CD14-positive monocyte (primary cell): ENCODE data around the gene RNF181. TPM values are rescaled to one million over a fixed set of nuclear protein-coding genes. Genes with fewer than 3 reads are reported as not detected.

Source experiments
- DNase-seq, 3 donors: peaks; one replicate each; pipeline ENCODE4 v3.0.0-alpha.2; 2011 to 2022
- H2AFZ ChIP-seq: 2 replicates; pipeline ENCODE4 v1.6.0; 2012; ENCODE audit warnings: mild to moderate bottlenecking, low read depth, low read length, inconsistent platforms; ENCODE audit not compliant: insufficient read depth, poor library complexity, severe bottlenecking
- H3K27ac ChIP-seq, 2 donors: 1 replicate in 1 of 2; 2 replicates in 1 of 2; pipeline ENCODE4 v1.5.1; 2012 to 2013; ENCODE audit warnings: low read length in 2 of 2, control low read depth in 1 of 2, inconsistent platforms in 1 of 2, low read depth in 1 of 2, mild to moderate bottlenecking in 1 of 2
- H3K27me3 ChIP-seq, 2 donors: one replicate each; pipeline versions ENCODE4 v1.6.0 to v1.6.1; 2011 to 2013; ENCODE audit warnings: low read length in 2 of 2; ENCODE audit not compliant: control insufficient read depth in 2 of 2, insufficient read depth in 2 of 2
- H3K36me3 ChIP-seq, 2 donors: replicated peaks in 1 of 2; 1 replicate in 1 of 2; 2 replicates in 1 of 2; pipeline versions ENCODE4 v1.5.1 to v1.6.1; 2012 to 2013; ENCODE audit warnings: low read length in 2 of 2, control low read depth in 1 of 2, inconsistent platforms in 1 of 2, mild to moderate bottlenecking in 1 of 2; ENCODE audit not compliant: insufficient read depth in 2 of 2, control insufficient read depth in 1 of 2
- H3K4me1 ChIP-seq, 2 donors: 1 replicate in 1 of 2; 2 replicates in 1 of 2; pipeline versions ENCODE4 v1.5.1 to v1.6.1; 2012 to 2013; ENCODE audit warnings: low read length in 2 of 2, control low read depth in 1 of 2, inconsistent platforms in 1 of 2, mild to moderate bottlenecking in 1 of 2, moderate library complexity in 1 of 2; ENCODE audit not compliant: insufficient read depth in 2 of 2, control insufficient read depth in 1 of 2
- H3K4me2 ChIP-seq: replicated peaks from 2 replicates; pipeline ENCODE3; 2012; ENCODE audit warnings: low read length, moderate library complexity, mild to moderate bottlenecking; ENCODE audit not compliant: poor library complexity, severe bottlenecking; ENCODE audit errors: extremely low read depth
- H3K4me3 ChIP-seq, 3 experiments: fragments of 200-600 bp in 1 of 3; sonication (generic) in 1 of 3; replicated peaks in 1 of 3; 1 replicate in 2 of 3; 2 replicates in 1 of 3; pipeline ENCODE4 v1.5.1; 2011 to 2013; ENCODE audit warnings: low read length in 3 of 3, mild to moderate bottlenecking in 3 of 3, control low read depth in 2 of 3, low read depth in 2 of 3, inconsistent platforms in 1 of 3, moderate library complexity in 1 of 3
- H3K79me2 ChIP-seq: 2 replicates; pipeline ENCODE4 v1.6.0; 2012; ENCODE audit warnings: mild to moderate bottlenecking, control low read depth, inconsistent platforms, low read length, moderate library complexity; ENCODE audit not compliant: insufficient read depth
- H3K9ac ChIP-seq: 2 replicates; pipeline ENCODE4 v1.6.0; 2017; ENCODE audit warnings: low read length, mild to moderate bottlenecking; ENCODE audit not compliant: insufficient read depth, poor library complexity, severe bottlenecking
- H3K9me3 ChIP-seq, 2 donors: replicated peaks in 1 of 2; 1 replicate in 1 of 2; 2 replicates in 1 of 2; pipeline versions ENCODE4 v1.5.1 to v1.6.1; 2012 to 2013; ENCODE audit warnings: low read length in 2 of 2, control low read depth in 1 of 2; ENCODE audit not compliant: control insufficient read depth in 1 of 2, insufficient read depth in 1 of 2
- H4K20me1 ChIP-seq: 2 replicates; pipeline ENCODE4 v1.6.0; 2012; ENCODE audit warnings: mild to moderate bottlenecking, low read length, control low read depth, moderate library complexity; ENCODE audit not compliant: insufficient read depth
- H3K27ac Mint-ChIP-seq, 7 donors: one replicate each; pipeline ENCODE4 v1.8.0; 2020; ENCODE audit warnings: mild to moderate bottlenecking in 7 of 7, mixed read lengths in 7 of 7, moderate library complexity in 6 of 7, inconsistent platforms in 2 of 7
- H3K27me3 Mint-ChIP-seq, 3 donors: one replicate each; pipeline ENCODE4 v1.8.0; 2021 to 2022; ENCODE audit warnings: low read depth in 3 of 3, mild to moderate bottlenecking in 3 of 3, mixed read lengths in 3 of 3, moderate library complexity in 3 of 3, inconsistent platforms in 1 of 3
- H3K36me3 Mint-ChIP-seq, 2 donors: one replicate each; pipeline ENCODE4 v1.8.0; 2020; ENCODE audit warnings: mixed read lengths in 2 of 2, inconsistent platforms in 1 of 2, mild to moderate bottlenecking in 1 of 2
- H3K4me1 Mint-ChIP-seq: one replicate; pipeline ENCODE4 v1.8.0; 2020; ENCODE audit warnings: mild to moderate bottlenecking, mixed read lengths
- H3K4me3 Mint-ChIP-seq, 2 donors: one replicate each; pipeline ENCODE4 v1.8.0; 2020; ENCODE audit warnings: mild to moderate bottlenecking in 2 of 2, mixed read lengths in 2 of 2, moderate library complexity in 1 of 2
- H3K9me3 Mint-ChIP-seq, 7 donors: one replicate each; pipeline ENCODE4 v1.8.0; 2020 to 2022; ENCODE audit warnings: mixed read lengths in 7 of 7, mild to moderate bottlenecking in 6 of 7, moderate library complexity in 6 of 7, inconsistent platforms in 2 of 7
- WGBS: methylation state at CpG from one replicate; pipeline ENCODE4 v1.1.5; 2013; ENCODE audit warnings: missing lambda C conversion rate; ENCODE audit not compliant: insufficient coverage; 5-methylcytosine and 5-hydroxymethylcytosine counted together
- intact Hi-C, 2 donors: fragments of 100-400 bp; cut with micrococcal nuclease; formaldehyde crosslinking; loops; one replicate each; pipeline versions ENCODE4 v1.15.0 to v1.15.1; 2023
- polyA plus RNA-seq, 3 donors: library from polyadenylated mRNA; depleted of rRNA in 1 of 3; unstranded in 2 of 3; stranded (reverse) in 1 of 3; fragments of 300-500 nt in 2 of 3; fragments of >200 nt in 1 of 3; fragmentation: Illumina TruSeq in 2 of 3; gene quantifications; 1 replicate in 2 of 3; 2 replicates in 1 of 3; pipeline ENCODE4 v1.2.3, GENCODE V29; 2012 to 2021
- TF ChIP-seq, protein P1 (sequence below): fragments of 200-600 bp; IDR thresholded peaks from one replicate; pipeline ENCODE4 v1.8.0; 2022; ENCODE audit warnings: antibody characterized with exemption, mild to moderate bottlenecking

Gene RNF181
- polyA plus RNA-seq, 3 donors, result 254 to 475 (median 382) TPM

DNA sequence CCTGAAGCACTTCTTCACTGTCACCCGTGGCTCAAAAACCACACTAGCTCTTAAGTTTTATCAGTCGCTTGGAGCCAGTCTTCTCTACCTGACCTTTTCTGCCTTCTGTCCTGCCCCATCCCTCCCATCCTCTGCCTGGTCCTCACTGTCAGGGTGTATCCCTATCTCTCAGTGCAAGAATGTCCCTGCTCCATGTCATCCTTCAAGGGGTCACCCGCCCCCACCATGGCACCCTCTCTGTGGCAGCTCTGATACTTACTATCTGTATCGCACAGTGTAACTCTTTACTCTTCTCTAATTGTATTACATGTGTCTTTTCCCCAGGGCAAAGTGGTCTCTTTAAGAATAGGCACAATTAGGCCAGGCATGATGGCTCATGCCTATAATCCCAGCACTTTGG, 6.9 kb upstream of the RNF181 start:
- peaks cover 13 to 18% of the 10 kb centered on the region in 2 donors for H3K36me3 Mint-ChIP-seq
- intact Hi-C loops, result loop anchor here in 1 of 2 donors (5.0 kb wide), 1 partner anchor 114 kb away; no protein-coding TSS in a partner anchor
- Histone ChIP-seq H2AFZ (no peak overlapping the region), H3K4me3 (peak overlapping the region in 1 of 3 experiments; percentile 61), H3K9me3 (no peaks in the 10 kb centered on the region), H3K9ac (no peak overlapping the region), H3K36me3 (peaks cover 0 to 6% of the 10 kb centered on the region in 2 donors), H4K20me1 (no peaks in the 10 kb centered on the region), H3K27me3 (no peaks in the 10 kb centered on the region), H3K4me2 (peak overlapping the region; percentile 69), H3K79me2 (peaks cover 63% of the 10 kb centered on the region), H3K27ac (peak overlapping the region; percentile 69 to 74), H3K4me1 (peaks cover 84 to 87% of the 10 kb centered on the region in 2 donors)
- DNase-seq, result no peak
- no peaks in the 10 kb centered on the region for H3K9me3 Mint-ChIP-seq
- TF ChIP-seq, protein P1, sequence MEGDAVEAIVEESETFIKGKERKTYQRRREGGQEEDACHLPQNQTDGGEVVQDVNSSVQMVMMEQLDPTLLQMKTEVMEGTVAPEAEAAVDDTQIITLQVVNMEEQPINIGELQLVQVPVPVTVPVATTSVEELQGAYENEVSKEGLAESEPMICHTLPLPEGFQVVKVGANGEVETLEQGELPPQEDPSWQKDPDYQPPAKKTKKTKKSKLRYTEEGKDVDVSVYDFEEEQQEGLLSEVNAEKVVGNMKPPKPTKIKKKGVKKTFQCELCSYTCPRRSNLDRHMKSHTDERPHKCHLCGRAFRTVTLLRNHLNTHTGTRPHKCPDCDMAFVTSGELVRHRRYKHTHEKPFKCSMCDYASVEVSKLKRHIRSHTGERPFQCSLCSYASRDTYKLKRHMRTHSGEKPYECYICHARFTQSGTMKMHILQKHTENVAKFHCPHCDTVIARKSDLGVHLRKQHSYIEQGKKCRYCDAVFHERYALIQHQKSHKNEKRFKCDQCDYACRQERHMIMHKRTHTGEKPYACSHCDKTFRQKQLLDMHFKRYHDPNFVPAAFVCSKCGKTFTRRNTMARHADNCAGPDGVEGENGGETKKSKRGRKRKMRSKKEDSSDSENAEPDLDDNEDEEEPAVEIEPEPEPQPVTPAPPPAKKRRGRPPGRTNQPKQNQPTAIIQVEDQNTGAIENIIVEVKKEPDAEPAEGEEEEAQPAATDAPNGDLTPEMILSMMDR, result no peak
- H3K27ac Mint-ChIP-seq, result peak overlapping the region; percentile 85 to 95 (median 91)
- peaks cover 0 to 2% (median 0%) of the 10 kb centered on the region in 3 donors for H3K27me3 Mint-ChIP-seq
- H3K4me1 Mint-ChIP-seq, result peaks cover 83% of the 10 kb centered on the region
- 27% methylated on average over 2 of the region's 4 CpGs for WGBS
- peak overlapping the region in 1 of 2 donors; percentile 73 for H3K4me3 Mint-ChIP-seq

DNA sequence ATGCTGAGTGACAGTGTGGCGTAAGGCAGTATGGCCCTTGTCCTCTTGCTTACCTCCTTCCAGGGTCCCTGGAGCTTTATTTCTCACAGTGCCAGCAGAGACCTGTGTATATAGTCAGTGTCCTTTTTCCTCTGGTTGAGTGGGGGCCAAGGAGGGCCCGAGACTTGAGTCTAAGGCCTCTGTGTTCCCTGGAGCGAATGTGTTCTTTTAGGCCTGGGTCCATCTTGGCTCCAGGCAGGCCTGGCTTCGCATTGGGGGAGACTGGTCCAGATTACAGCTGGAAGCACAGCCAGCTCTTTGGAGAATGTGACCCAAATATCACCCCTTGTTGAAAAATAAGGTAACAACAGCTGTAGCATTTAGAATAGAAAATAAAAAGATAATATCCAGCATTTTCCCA, 6.4 kb upstream of the RNF181 start:
- peaks cover 13 to 18% of the 10 kb centered on the region in 2 donors for H3K36me3 Mint-ChIP-seq
- Histone ChIP-seq H3K4me3 (no peak overlapping the region), H3K79me2 (peaks cover 68% of the 10 kb centered on the region), H4K20me1 (no peaks in the 10 kb centered on the region), H3K9ac (no peak overlapping the region), H3K27ac (peak overlapping the region; percentile 69 to 74), H3K36me3 (peaks cover 0 to 6% of the 10 kb centered on the region in 2 donors), H3K4me1 (peaks cover 81 to 84% of the 10 kb centered on the region in 2 donors), H3K4me2 (no peak overlapping the region), H2AFZ (no peak overlapping the region), H3K9me3 (no peaks in the 10 kb centered on the region), H3K27me3 (no peaks in the 10 kb centered on the region)
- H3K4me3 Mint-ChIP-seq, result no peak overlapping the region
- H3K4me1 Mint-ChIP-seq, result peaks cover 82% of the 10 kb centered on the region
- no peak for DNase-seq
- TF ChIP-seq, protein P1, result no peak
- H3K9me3 Mint-ChIP-seq, result no peaks in the 10 kb centered on the region
- 100% methylated on average over 1 of the region's 4 CpGs for WGBS
- peak overlapping the region in 3 of 7 donors; percentile 46 to 85 (median 68) for H3K27ac Mint-ChIP-seq
- peaks cover 0 to 2% (median 0%) of the 10 kb centered on the region in 3 donors for H3K27me3 Mint-ChIP-seq
- intact Hi-C loops, result loop anchor here in 1 of 2 donors (5.0 kb wide), 1 partner anchor 113 kb away; no protein-coding TSS in a partner anchor
